ENCODE data around the gene ADGRG7.

DNA sequence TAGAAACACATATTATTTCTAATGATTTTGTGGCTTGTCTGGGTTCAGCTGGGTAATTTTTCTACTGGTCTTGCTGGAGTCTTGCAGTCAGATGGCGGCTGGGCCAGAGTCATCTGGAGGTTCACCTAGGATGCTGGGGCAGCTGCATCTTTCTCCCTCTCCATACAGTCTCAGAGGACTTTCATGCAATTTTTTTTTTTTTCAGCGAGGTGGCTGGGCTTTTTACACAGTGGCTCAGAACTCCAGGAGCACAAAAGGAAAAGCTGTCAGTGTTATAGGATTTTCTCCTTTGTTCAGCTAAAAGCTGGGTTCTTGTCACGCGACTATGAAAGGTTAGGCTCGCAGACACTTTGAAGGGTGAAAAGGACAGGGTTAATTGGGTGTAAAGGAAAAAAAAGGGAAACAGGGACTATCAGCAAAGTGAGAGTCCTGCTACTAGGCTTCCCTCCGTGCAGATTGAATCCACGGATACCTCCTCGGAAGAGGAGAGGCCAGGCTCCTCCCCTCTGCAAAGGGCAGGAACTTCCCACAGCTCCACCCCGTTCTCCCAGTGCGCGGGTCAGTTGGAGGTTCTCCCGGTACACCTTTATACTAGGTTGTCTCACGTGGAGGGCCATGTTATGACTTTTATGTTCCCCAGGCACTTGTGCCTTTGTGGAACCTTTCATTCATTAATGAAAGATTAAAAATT is 44.3 kb downstream of the ADGRG7 start:
- TF ChIP-seq POLR2A (IDR thresholded peaks at IDR 0.05) = no peak
- TF ChIP-seq, protein P1, sequence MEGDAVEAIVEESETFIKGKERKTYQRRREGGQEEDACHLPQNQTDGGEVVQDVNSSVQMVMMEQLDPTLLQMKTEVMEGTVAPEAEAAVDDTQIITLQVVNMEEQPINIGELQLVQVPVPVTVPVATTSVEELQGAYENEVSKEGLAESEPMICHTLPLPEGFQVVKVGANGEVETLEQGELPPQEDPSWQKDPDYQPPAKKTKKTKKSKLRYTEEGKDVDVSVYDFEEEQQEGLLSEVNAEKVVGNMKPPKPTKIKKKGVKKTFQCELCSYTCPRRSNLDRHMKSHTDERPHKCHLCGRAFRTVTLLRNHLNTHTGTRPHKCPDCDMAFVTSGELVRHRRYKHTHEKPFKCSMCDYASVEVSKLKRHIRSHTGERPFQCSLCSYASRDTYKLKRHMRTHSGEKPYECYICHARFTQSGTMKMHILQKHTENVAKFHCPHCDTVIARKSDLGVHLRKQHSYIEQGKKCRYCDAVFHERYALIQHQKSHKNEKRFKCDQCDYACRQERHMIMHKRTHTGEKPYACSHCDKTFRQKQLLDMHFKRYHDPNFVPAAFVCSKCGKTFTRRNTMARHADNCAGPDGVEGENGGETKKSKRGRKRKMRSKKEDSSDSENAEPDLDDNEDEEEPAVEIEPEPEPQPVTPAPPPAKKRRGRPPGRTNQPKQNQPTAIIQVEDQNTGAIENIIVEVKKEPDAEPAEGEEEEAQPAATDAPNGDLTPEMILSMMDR (IDR thresholded peaks at IDR 0.05) = no peak
